ENCODE data around the gene SLC19A2.
A peak's percentile ranks its signal among the peaks of the same experiment; 100 is the strongest.

DNA sequence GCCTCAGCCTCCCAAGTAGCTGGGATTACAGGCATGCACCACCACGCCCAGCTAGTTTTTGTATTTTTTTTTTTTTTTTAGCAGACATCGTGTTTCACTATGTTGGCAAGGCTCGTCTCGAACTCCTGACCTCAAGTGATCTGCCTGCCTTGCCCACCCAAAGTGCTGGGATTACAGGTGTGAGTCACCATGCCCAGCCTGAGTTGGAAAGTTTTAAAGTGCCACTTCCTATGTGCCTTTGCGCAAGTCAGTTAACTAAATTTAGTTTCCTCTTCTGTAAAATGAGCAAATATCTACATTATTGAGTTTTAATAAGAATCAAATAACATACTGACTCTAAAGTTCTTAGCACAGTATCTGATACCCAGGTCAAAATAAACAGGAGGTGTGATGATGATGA is 12.4 kb downstream of the SLC19A2 start:
- TF ChIP-seq ZFX (IDR thresholded peaks at IDR 0.05) = no peak
- TF ChIP-seq, protein P1, sequence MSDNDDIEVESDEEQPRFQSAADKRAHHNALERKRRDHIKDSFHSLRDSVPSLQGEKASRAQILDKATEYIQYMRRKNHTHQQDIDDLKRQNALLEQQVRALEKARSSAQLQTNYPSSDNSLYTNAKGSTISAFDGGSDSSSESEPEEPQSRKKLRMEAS (IDR thresholded peaks at IDR 0.05) = no peak
- TF ChIP-seq, protein P2, sequence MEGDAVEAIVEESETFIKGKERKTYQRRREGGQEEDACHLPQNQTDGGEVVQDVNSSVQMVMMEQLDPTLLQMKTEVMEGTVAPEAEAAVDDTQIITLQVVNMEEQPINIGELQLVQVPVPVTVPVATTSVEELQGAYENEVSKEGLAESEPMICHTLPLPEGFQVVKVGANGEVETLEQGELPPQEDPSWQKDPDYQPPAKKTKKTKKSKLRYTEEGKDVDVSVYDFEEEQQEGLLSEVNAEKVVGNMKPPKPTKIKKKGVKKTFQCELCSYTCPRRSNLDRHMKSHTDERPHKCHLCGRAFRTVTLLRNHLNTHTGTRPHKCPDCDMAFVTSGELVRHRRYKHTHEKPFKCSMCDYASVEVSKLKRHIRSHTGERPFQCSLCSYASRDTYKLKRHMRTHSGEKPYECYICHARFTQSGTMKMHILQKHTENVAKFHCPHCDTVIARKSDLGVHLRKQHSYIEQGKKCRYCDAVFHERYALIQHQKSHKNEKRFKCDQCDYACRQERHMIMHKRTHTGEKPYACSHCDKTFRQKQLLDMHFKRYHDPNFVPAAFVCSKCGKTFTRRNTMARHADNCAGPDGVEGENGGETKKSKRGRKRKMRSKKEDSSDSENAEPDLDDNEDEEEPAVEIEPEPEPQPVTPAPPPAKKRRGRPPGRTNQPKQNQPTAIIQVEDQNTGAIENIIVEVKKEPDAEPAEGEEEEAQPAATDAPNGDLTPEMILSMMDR (IDR thresholded peaks at IDR 0.05 in 2 of 3, conservative IDR thresholded peaks at IDR 0.05 in 1 of 3; ENCODE audit: borderline replicate concordance in 1 of 3, insufficient read depth in 1 of 3, low read depth in 2 of 3, low read length in 2 of 3) = no peak
- TF ChIP-seq EZH2 (IDR thresholded peaks at IDR 0.05) = no peak
- TF ChIP-seq ZNF274 (IDR thresholded peaks at IDR 0.05; ENCODE audit: low read depth, low read length) = no peak
- no peak for TF ChIP-seq SRF (IDR thresholded peaks at IDR 0.05; ENCODE audit: low read depth)
- peak; percentile 43; the same call in 1 of the 2 replicates for TF ChIP-seq CEBPB (IDR thresholded peaks at IDR 0.05; ENCODE audit: low read depth)
- TF ChIP-seq POLR2A (IDR thresholded peaks at IDR 0.05; ENCODE audit: borderline replicate concordance, extremely low read depth, insufficient read depth, insufficient read length) = no peak
